ENCODE results near the gene LDLRAD3. TPM values are rescaled to one million over a fixed set of nuclear protein-coding genes. Genes with fewer than 3 reads are reported as not detected.

LDLRAD3 gene
- total RNA-seq, 5 donors from 2014 or later (not counting 1 experiment from before 2014, with no cell fraction given): 0.18 to 0.22 TPM; not detected in 3

DNA sequence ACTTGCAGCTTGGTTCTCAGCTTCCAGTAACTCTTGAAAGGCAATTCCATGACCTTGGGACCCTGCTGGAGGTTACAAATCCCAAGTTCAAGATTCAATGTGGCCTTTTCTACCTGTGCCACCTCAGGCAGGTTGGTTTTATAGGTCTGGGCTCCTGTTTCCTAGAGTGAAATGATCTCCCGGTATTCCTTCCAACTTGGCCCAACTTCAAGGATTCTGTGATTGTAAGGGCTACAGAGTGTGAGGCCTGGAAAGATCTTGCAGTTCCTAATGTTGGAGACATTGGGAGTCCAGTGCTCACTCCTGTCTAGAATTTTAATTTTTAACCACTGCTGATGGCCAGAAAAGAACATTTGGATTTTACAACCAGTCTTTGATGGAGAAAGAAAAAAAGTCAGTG, 91.6 kb downstream of the LDLRAD3 start:
- peaks cover 0 to 5% of the 10 kb centered on the region in 2 experiments for H3K27me3 ChIP-seq (replicated peaks in 1 of 2; ENCODE audit: control insufficient read depth in 2 of 2, extremely low read depth in 1 of 2, insufficient read depth in 2 of 2, low read length in 1 of 2)

GRCh38 chr11:36035999-36036398, 92.1 kb downstream of the LDLRAD3 start:
- H3K4me1 Mint-ChIP-seq: no peaks in the 10 kb centered on the region
- Histone ChIP-seq H3K36me3 (ENCODE audit: control insufficient read depth in 2 of 2, extremely low read depth in 1 of 2, insufficient read depth in 1 of 2, low read length in 1 of 2) (no peaks in the 10 kb centered on the region), H3K27ac (ENCODE audit: low read length) (no peak overlapping the region), H3K27me3 (replicated peaks in 1 of 2; ENCODE audit: control insufficient read depth in 2 of 2, extremely low read depth in 1 of 2, insufficient read depth in 2 of 2, low read length in 1 of 2) (peaks cover 0 to 5% of the 10 kb centered on the region in 2 experiments), H3K4me1 (ENCODE audit: control insufficient read depth in 1 of 2, extremely low read depth in 1 of 2, insufficient read depth in 2 of 2, low read length in 2 of 2) (no peaks in the 10 kb centered on the region), H3K9me3 (no peaks in the 10 kb centered on the region), H3K4me3 (ENCODE audit: control insufficient read depth in 1 of 2, extremely low read depth in 1 of 2, low read length in 1 of 2) (no peak overlapping the region)
- H3K4me3 Mint-ChIP-seq: no peak overlapping the region
- DNase-seq (no peak), ATAC-seq (replicated peaks in 1 of 4) (peak in 1 of 4 experiments; percentile 24)
- peaks cover 8 to 14% of the 10 kb centered on the region in 2 donors for H3K27me3 Mint-ChIP-seq
- ChIA-PET POLR2A (no interaction called here), CTCF (no interaction called here)
- H3K36me3 Mint-ChIP-seq: no peaks in the 10 kb centered on the region
- no peaks in the 10 kb centered on the region for H3K9me3 Mint-ChIP-seq
- WGBS (ENCODE audit: insufficient coverage): 77% methylated on average over 9 of the region's 9 CpGs
- H3K27ac Mint-ChIP-seq: no peak overlapping the region

More for the DNA sequence above, 91.6 kb downstream of the LDLRAD3 start:
- ChIA-PET CTCF (no interaction called here), POLR2A (no interaction called here)
- ATAC-seq (replicated peaks in 1 of 4): no peak
- no peak overlapping the region for H3K27ac Mint-ChIP-seq
- H3K9me3 Mint-ChIP-seq: no peaks in the 10 kb centered on the region
- no peak overlapping the region for H3K4me3 ChIP-seq (ENCODE audit: control insufficient read depth in 1 of 2, extremely low read depth in 1 of 2, low read length in 1 of 2)
- no peaks in the 10 kb centered on the region for H3K4me1 ChIP-seq (ENCODE audit: control insufficient read depth in 1 of 2, extremely low read depth in 1 of 2, insufficient read depth in 2 of 2, low read length in 2 of 2)
- DNase-seq: no peak
- no peak overlapping the region for H3K4me3 Mint-ChIP-seq
- H3K4me1 Mint-ChIP-seq: no peaks in the 10 kb centered on the region
- H3K9me3 ChIP-seq: no peaks in the 10 kb centered on the region
- no peaks in the 10 kb centered on the region for H3K36me3 ChIP-seq (ENCODE audit: control insufficient read depth in 2 of 2, extremely low read depth in 1 of 2, insufficient read depth in 1 of 2, low read length in 1 of 2)
- H3K36me3 Mint-ChIP-seq: no peaks in the 10 kb centered on the region
- peaks cover 8 to 14% of the 10 kb centered on the region in 2 donors for H3K27me3 Mint-ChIP-seq
- no peak overlapping the region for H3K27ac ChIP-seq (ENCODE audit: low read length)
- WGBS (ENCODE audit: insufficient coverage): no CpG with 5 or more reads among the region's 1 CpG

DNA sequence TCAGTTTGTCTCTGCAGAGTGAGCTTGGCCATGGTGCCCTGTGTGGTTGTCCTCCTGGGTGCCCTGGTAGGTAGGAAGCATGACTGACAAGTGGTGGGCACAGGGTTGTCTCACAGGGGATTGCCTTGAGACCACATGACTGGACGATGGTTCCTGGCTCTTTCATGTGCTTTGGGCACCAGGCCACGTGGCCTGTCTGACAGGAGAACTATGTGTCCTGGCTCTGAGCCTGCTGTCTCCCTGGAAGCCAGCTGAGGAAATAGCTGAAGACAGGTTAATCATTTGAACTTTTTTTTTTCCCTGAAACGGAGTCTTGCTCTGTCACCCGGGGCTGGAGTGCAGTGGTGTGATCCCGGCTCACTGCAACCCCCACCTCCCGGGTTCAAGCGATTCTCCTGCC, 93.2 kb downstream of the LDLRAD3 start:
- 42% methylated on average over 2 of the region's 7 CpGs for WGBS (ENCODE audit: insufficient coverage)
- peaks cover 0 to 5% of the 10 kb centered on the region in 2 experiments for H3K27me3 ChIP-seq (replicated peaks in 1 of 2; ENCODE audit: control insufficient read depth in 2 of 2, extremely low read depth in 1 of 2, insufficient read depth in 2 of 2, low read length in 1 of 2)
- Mint-ChIP-seq H3K27ac (no peak overlapping the region), H3K27me3 (peaks cover 8 to 14% of the 10 kb centered on the region in 2 donors), H3K9me3 (no peaks in the 10 kb centered on the region), H3K4me3 (no peak overlapping the region), H3K4me1 (no peaks in the 10 kb centered on the region), H3K36me3 (no peaks in the 10 kb centered on the region)
- H3K27ac ChIP-seq (ENCODE audit: low read length): no peak overlapping the region
- ChIA-PET POLR2A (no interaction called here), CTCF (no interaction called here)
- DNase-seq: no peak
- H3K36me3 ChIP-seq (ENCODE audit: control insufficient read depth in 2 of 2, extremely low read depth in 1 of 2, insufficient read depth in 1 of 2, low read length in 1 of 2): no peaks in the 10 kb centered on the region
- ATAC-seq (replicated peaks in 1 of 4): no peak
- no peak overlapping the region for H3K4me3 ChIP-seq (ENCODE audit: control insufficient read depth in 1 of 2, extremely low read depth in 1 of 2, low read length in 1 of 2)
- H3K4me1 ChIP-seq (ENCODE audit: control insufficient read depth in 1 of 2, extremely low read depth in 1 of 2, insufficient read depth in 2 of 2, low read length in 2 of 2): no peaks in the 10 kb centered on the region
- no peaks in the 10 kb centered on the region for H3K9me3 ChIP-seq

DNA sequence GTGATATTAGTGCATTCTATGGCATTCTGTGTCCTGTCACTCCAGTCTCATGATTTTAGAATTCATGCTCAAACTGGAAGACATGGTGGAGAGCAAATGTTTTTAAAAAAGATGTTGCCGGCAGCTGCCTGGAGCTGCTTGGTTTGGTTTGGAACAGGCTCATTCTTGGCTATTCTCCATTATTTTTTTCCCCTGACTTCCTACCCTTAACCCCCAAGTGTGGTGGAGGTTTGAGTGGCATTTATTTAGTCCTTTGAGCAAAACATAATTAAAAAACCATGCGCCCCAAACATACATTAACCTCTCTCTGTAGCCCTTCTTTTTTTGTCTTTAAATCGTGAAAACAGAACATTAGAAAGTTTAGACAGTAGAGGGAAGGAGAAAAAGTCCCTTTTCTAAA, 94.7 kb downstream of the LDLRAD3 start:
- H3K27ac Mint-ChIP-seq: no peak overlapping the region
- Histone ChIP-seq H3K36me3 (ENCODE audit: control insufficient read depth in 2 of 2, extremely low read depth in 1 of 2, insufficient read depth in 1 of 2, low read length in 1 of 2) (no peaks in the 10 kb centered on the region), H3K4me1 (ENCODE audit: control insufficient read depth in 1 of 2, extremely low read depth in 1 of 2, insufficient read depth in 2 of 2, low read length in 2 of 2) (no peaks in the 10 kb centered on the region), H3K27me3 (replicated peaks in 1 of 2; ENCODE audit: control insufficient read depth in 2 of 2, extremely low read depth in 1 of 2, insufficient read depth in 2 of 2, low read length in 1 of 2) (peaks cover 0 to 3% of the 10 kb centered on the region in 2 experiments), H3K4me3 (ENCODE audit: control insufficient read depth in 1 of 2, extremely low read depth in 1 of 2, low read length in 1 of 2) (no peak overlapping the region), H3K27ac (ENCODE audit: low read length) (no peak overlapping the region), H3K9me3 (no peaks in the 10 kb centered on the region)
- WGBS (ENCODE audit: insufficient coverage): no CpG with 5 or more reads among the region's 3 CpGs
- H3K36me3 Mint-ChIP-seq: no peaks in the 10 kb centered on the region
- H3K4me3 Mint-ChIP-seq: no peak overlapping the region
- peaks cover 8 to 14% of the 10 kb centered on the region in 2 donors for H3K27me3 Mint-ChIP-seq
- DNase-seq: no peak
- no peak for ATAC-seq (replicated peaks in 1 of 4)
- POLR2A ChIA-PET: no interaction called here
- no peaks in the 10 kb centered on the region for H3K9me3 Mint-ChIP-seq
- H3K4me1 Mint-ChIP-seq: no peaks in the 10 kb centered on the region
- CTCF ChIA-PET: no interaction called here

- H3K27me3 Mint-ChIP-seq: peaks cover 8 to 11% of the 10 kb centered on the region in 2 donors
- H3K27ac Mint-ChIP-seq: no peak overlapping the region
- peaks cover 0 to 3% of the 10 kb centered on the region in 2 experiments for H3K27me3 ChIP-seq (replicated peaks in 1 of 2; ENCODE audit: control insufficient read depth in 2 of 2, extremely low read depth in 1 of 2, insufficient read depth in 2 of 2, low read length in 1 of 2)
- no peak overlapping the region for H3K27ac ChIP-seq (ENCODE audit: low read length)
- no peaks in the 10 kb centered on the region for H3K36me3 ChIP-seq (ENCODE audit: control insufficient read depth in 2 of 2, extremely low read depth in 1 of 2, insufficient read depth in 1 of 2, low read length in 1 of 2)
- no peaks in the 10 kb centered on the region for H3K4me1 Mint-ChIP-seq
- H3K9me3 ChIP-seq: no peaks in the 10 kb centered on the region
- ChIA-PET POLR2A (no interaction called here), CTCF (no interaction called here)
- ATAC-seq (replicated peaks in 1 of 4) (no peak), DNase-seq (no peak)
- WGBS (ENCODE audit: insufficient coverage): no CpG with 5 or more reads among the region's 4 CpGs
- H3K36me3 Mint-ChIP-seq: no peaks in the 10 kb centered on the region
- no peak overlapping the region for H3K4me3 ChIP-seq (ENCODE audit: control insufficient read depth in 1 of 2, extremely low read depth in 1 of 2, low read length in 1 of 2)
- no peaks in the 10 kb centered on the region for H3K9me3 Mint-ChIP-seq
- no peaks in the 10 kb centered on the region for H3K4me1 ChIP-seq (ENCODE audit: control insufficient read depth in 1 of 2, extremely low read depth in 1 of 2, insufficient read depth in 2 of 2, low read length in 2 of 2)
- H3K4me3 Mint-ChIP-seq: no peak overlapping the region
Measured at GRCh38 chr11:36039471-36039870, 95.6 kb downstream of the LDLRAD3 start.

DNA sequence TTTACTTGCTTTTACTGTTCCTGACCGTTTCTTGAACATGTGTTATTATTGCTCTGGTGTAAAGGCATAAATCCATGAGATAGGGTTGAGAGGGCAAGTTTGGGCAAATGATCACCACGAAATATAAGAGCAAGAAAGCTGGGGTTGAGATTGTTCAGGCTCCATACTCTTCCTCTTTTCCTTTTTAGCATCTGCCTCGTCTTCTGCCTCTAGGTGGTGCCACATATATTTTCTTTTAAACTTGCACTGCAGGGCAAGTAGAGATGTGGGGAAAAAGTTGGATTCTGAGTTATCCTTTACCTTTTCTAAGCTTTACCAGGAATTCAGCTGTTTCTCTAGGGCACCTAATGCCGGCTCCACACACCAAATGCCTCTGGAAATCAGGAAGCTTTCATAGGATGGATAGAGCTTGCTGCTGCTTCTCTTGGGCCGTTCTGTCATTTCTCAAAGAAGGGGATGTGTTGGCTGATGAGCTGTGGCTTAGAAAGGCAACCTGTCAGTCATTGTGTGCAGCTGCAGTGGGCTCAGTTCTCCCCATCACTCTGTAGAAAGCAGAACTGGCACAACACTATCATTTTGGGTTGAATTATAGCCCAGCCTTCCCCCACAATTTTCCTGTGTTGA, 98.2 kb downstream of the LDLRAD3 start:
- peaks cover 5 to 11% of the 10 kb centered on the region in 2 donors for H3K27me3 Mint-ChIP-seq
- POLR2A ChIA-PET: no interaction called here

DNA sequence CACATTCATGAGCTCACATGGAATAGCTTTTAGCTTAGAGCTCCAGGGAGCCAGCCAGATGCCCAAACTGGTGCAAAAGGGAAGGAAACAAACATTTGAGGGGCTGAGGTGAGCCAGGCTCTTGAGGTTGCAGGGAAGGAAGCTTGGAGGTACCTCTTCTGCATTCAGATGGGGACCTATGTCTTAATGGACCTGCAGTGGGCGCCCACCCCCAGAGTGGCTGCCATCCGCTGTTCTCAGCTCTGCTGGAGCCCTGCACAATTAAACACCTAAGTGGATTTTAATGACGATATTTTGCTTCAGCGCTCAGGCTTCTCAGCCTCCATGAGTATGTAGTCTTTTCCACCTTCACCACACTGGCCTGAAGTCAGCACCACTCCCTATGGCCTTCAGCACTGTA, 100.8 kb downstream of the LDLRAD3 start:
- H3K4me1 Mint-ChIP-seq: no peaks in the 10 kb centered on the region
- no peak for ATAC-seq (replicated peaks in 1 of 4)
- H3K36me3 Mint-ChIP-seq: no peaks in the 10 kb centered on the region
- Histone ChIP-seq H3K4me1 (ENCODE audit: control insufficient read depth in 1 of 2, extremely low read depth in 1 of 2, insufficient read depth in 2 of 2, low read length in 2 of 2) (no peaks in the 10 kb centered on the region), H3K27me3 (replicated peaks in 1 of 2; ENCODE audit: control insufficient read depth in 2 of 2, extremely low read depth in 1 of 2, insufficient read depth in 2 of 2, low read length in 1 of 2) (peaks cover 0 to 4% of the 10 kb centered on the region in 2 experiments), H3K27ac (ENCODE audit: low read length) (no peak overlapping the region), H3K36me3 (ENCODE audit: control insufficient read depth in 2 of 2, extremely low read depth in 1 of 2, insufficient read depth in 1 of 2, low read length in 1 of 2) (no peaks in the 10 kb centered on the region), H3K4me3 (ENCODE audit: control insufficient read depth in 1 of 2, extremely low read depth in 1 of 2, low read length in 1 of 2) (no peak overlapping the region), H3K9me3 (no peaks in the 10 kb centered on the region)
- ChIA-PET POLR2A (no interaction called here), CTCF (no interaction called here)
- H3K27ac Mint-ChIP-seq: no peak overlapping the region
- H3K4me3 Mint-ChIP-seq: no peak overlapping the region
- peaks cover 4 to 6% (median 5%) of the 10 kb centered on the region in 3 donors for H3K9me3 Mint-ChIP-seq
- peaks cover 5 to 22% of the 10 kb centered on the region in 2 donors for H3K27me3 Mint-ChIP-seq
- 96% methylated on average over 2 of the region's 4 CpGs for WGBS (ENCODE audit: insufficient coverage)
- no peak for DNase-seq

More for the DNA sequence above, 98.2 kb downstream of the LDLRAD3 start:
- H3K27ac ChIP-seq (ENCODE audit: low read length): no peak overlapping the region
- Mint-ChIP-seq H3K27ac (no peak overlapping the region), H3K4me1 (no peaks in the 10 kb centered on the region), H3K36me3 (no peaks in the 10 kb centered on the region), H3K9me3 (peaks cover 4 to 6% (median 5%) of the 10 kb centered on the region in 3 donors), H3K4me3 (no peak overlapping the region)
- no peaks in the 10 kb centered on the region for H3K9me3 ChIP-seq
- H3K36me3 ChIP-seq (ENCODE audit: control insufficient read depth in 2 of 2, extremely low read depth in 1 of 2, insufficient read depth in 1 of 2, low read length in 1 of 2): no peaks in the 10 kb centered on the region
- CTCF ChIA-PET: no interaction called here
- H3K4me3 ChIP-seq (ENCODE audit: control insufficient read depth in 1 of 2, extremely low read depth in 1 of 2, low read length in 1 of 2): no peak overlapping the region
- DNase-seq: no peak
- H3K27me3 ChIP-seq (replicated peaks in 1 of 2; ENCODE audit: control insufficient read depth in 2 of 2, extremely low read depth in 1 of 2, insufficient read depth in 2 of 2, low read length in 1 of 2): peaks cover 0 to 4% of the 10 kb centered on the region in 2 experiments
- no CpG with 5 or more reads among the region's 5 CpGs for WGBS (ENCODE audit: insufficient coverage)
- no peak for ATAC-seq (replicated peaks in 1 of 4)
- no peaks in the 10 kb centered on the region for H3K4me1 ChIP-seq (ENCODE audit: control insufficient read depth in 1 of 2, extremely low read depth in 1 of 2, insufficient read depth in 2 of 2, low read length in 2 of 2)

Data from T-cell (primary cell).